ENCODE measurements around the gene ARHGEF17.
A peak's percentile ranks its signal among the peaks of the same experiment; 100 is the strongest.
"Not testable (repeated sequence)": the region's sequence is repeated elsewhere in the genome, so short reads cannot be mapped to it uniquely, and the experiment has no call there.

ARHGEF17 gene

DNA sequence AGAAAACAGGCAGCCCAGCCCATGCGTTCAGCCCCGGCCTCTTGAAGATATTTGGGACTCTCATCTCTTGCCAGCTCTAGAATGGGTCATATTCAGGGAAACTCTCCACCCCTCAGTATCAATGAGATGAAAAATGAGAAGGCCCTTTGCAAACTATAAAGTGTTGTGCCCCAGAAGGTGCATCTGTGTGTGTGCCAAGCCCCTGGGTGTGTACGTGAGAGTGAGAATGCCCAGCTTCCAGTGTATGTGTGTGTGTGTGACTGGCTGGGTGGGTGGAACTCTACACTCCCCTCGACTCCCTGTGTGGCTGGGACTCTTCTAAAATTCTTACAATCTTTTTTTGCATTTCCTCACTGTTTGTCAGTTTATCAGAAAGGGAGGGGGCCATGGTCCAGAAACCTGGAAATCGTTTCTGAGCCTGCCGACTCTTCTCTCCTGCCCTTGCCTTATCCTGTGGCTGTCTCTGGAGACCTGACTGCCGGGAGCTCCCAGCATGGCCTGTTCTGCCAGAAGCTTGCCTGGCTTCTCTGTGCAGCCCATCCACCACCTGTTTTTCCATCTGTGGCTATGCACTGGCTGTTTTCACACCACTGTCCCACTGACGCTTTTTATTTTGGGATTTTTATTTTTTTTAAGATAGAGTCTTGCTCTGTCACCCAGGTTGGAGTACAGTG, 34.7 kb upstream of the ARHGEF17 start:
- no peak for DNase-seq (ENCODE audit: low spot score)

DNA sequence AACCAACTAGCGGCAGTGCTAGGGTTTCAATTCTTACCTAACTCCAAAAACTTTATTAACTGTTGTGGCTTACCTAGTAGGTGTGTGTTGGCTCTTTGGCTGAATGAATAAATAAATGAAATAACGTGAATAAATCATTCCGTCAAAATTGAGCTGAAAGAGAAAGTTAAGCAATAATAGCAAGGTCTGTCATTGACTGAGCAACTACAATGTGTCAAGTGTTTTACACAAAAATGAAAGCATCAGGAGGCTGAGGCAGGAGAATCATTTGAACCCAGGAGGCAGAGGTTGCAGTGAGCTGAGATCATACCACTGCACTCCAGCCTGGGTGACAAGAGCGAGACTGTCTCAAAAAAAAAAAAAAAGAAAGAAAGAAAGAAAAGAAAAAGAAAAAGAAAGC, 33.9 kb upstream of the ARHGEF17 start:
- not testable (repeated sequence) for DNase-seq (ENCODE audit: low spot score)

DNA sequence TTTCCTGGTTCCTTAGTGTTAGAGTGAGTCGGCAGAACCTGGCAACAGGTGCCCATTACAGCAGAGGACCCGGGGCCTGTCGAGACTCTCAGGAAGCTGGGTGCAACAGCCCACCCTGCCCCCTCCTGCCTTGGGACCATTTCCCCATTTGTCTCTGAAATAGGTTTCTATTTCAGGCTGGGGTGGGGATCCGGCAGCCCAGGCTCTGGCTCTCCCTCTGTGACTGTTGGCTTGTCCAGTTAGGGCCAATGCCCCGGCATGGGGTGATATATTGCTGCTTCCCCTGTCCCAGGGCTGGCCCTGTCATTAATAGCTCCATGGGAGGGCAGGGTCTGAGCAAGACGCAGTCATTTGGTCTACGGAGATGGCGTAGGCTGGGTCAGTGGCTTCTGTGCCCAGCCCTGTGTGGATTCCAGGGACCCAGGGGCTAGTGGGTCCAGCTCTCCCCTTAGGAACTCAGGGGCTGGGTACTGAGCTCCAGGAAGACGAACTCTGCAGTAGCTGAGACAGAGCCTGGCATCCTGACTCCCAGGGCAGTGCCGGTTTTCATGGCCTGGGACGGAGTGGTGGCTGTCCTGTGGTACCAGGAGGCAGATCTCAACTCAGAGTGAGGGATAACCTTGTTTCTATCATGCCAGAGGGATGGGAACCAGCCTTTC, 33.2 kb upstream of the ARHGEF17 start:
- DNase-seq (ENCODE audit: low spot score) = no peak

DNA sequence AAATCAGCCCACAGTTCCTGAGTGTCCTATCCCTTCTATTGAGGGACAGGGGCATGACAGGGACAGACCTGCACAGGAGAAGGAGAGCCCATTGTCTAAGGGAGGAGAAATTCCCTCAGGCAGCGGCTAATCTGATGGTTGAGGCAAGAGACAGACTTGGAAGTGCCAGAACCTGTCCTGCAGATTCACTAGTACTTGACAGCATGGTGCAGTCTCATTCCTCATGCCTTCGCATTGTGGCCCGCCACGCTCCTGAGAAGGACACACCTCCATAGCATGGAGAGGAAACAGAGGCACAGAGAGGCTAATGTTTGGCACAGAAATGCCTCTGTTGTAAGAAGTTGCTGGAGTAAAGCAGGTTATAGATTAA, 32.7 kb upstream of the ARHGEF17 start:
- DNase-seq (ENCODE audit: low spot score) = no peak

DNA sequence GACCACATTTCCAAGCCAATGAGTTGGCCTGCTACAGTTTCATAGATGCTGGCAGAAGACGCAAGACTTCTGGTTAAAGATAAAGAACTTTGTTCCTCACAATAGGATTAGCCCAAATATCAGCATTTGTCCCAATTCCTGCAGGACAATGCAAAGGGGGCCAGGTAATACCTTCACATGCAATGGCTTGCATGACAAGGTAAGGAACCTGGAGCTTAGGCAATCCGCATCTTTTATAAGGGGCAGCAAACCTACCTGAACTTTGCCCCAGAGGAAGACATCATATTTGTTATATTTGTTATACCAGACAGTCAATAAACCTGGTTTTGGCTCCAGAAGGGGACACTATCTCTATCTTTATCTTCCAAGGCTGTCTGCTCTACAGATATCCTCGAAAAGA, 30.6 kb upstream of the ARHGEF17 start:
- DNase-seq (ENCODE audit: low spot score) = no peak

DNA sequence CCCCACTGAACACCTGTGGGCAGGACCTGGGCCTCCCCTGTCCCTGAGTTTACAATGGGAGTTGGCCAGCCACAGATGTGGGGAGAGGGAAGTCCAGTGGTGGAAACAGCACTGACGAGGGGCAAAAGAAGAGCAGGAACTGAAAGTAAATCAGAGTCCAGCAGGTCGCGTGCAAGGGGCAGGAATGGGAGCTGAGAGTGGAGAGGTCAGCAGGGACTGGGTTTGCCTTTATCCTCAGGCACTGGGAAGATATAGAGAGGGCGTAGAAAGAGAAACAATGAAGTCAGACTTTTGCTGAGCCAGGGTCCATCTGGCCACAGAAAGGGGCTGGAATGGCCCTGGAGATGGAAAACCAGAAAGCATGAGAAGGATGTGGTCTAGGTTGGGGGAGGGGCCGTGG, 27.4 kb upstream of the ARHGEF17 start:
- DNase-seq (ENCODE audit: low spot score) = peak; percentile 51

DNA sequence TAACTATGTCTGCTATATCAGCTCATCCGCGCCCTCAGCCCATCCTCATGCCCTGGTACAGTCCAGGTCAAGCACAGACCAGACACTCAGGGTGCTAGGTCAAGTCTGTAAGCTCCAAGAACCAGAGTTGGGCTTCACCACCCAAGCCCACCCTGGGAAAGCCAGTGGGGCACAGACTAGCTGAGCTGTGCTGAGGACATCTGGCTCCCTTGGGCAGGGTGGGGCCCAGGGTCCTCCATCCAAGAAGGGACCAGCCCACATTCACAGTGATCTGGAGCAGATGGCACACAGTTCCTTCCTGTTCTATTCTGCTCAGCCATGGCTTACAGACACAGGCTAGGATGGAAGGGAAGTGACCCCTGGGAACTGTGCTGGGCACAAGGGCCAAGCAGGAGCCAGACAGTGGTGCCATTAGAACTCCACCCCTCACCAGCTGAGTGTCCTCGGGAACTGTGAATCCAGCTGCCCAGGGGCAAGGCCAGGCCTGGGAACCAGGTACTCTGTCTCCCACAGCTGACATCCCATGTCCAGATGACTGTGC, 26.8 kb upstream of the ARHGEF17 start:
- no peak for DNase-seq (ENCODE audit: low spot score)

DNA sequence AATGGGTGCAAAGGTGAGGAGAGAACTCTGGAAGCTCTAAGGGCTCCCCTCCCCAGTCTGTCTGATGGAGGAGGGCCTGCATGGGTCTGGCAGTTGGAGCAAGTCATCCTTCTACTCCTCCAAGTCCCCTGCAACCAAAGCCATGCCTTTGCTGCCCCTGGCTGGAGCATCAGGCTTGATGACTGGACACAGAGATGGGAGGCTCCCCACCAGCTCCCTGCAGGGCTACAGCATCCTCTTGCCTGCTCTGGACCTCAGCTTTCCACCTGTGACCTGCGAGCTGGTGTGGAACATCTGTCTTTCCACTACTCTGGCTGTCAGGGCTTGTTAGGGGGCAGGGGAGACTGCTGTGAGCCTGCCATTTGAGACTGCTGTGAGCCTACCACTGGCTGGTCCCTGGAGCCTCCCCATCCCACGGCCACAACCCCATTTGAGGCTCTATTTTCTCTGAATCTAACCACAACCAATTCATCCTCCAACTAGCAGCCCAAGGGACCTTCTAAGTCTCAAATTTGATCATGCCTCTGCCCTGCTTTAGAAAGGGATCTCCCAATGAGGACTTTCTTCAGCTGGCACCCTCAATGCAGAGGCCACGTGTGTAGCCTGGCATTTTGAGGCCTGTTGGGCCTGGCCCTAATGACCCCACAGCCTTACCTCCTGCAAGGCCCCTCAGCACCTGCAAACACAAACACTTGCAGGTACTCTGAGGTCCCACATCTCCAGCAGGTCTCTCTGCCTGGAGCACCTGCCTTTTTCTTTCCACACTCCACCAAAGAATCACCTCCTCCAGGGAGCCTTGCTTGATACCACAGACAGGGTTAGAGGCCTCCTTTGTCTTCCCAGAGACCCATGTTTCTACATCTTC, 26.0 kb upstream of the ARHGEF17 start:
- DNase-seq (ENCODE audit: low spot score) = no peak

DNA sequence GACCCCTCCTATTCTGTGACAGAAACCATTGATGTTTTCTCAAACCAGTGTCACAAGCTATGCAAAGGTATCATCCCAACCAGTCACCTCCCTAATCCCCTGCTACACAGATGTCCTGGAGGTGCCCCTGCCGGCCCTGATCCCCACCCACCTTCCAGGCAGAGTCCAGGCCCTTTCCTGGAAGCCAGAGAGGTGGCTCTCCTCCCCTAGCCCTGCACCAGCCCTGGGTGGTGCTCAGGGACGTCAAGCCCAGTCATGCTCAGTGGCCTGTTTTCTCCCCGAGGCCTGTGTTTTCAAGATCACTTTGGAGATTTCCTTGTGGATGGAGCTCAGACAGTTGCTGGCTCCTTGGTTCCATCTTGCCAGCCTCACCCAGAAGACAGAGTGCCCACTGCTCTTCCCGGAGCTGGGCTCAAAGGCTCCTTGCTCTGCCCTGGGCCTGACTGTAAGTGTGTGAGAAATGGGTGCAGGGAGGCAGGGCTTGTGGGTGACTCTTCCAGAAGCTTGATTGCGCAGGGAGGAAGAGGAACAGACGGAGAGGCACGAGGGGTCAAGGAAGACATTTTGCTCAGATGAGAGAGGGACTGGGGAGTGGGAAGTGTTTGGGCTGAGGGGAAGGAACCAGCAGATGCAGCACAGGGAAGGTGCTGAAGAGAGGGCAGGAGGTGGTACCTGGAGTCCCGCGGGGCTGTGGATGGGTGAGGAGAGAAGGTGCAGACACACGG, 24.6 kb upstream of the ARHGEF17 start:
- no peak for DNase-seq (ENCODE audit: low spot score)

DNA sequence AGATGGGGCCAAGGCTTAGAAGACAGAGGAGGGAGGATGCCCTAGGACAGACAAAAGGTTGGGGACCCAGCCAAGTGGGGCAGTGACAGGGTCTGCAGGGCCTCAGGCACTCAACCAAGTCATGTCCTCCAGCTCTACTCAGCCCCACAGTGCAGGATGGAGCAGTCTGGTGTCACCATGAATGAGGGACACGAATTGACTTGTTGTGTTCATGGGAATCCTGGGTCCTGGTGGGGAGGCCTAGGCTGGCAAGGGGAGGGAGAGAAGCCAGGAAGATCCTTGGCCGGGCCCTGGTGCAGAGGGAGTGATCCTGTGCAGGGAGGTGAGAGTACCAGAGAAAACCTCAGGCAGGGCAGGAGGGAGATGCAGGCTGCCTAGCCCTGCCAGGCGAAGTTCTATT, 24.0 kb upstream of the ARHGEF17 start:
- DNase-seq (ENCODE audit: low spot score) = no peak

DNA sequence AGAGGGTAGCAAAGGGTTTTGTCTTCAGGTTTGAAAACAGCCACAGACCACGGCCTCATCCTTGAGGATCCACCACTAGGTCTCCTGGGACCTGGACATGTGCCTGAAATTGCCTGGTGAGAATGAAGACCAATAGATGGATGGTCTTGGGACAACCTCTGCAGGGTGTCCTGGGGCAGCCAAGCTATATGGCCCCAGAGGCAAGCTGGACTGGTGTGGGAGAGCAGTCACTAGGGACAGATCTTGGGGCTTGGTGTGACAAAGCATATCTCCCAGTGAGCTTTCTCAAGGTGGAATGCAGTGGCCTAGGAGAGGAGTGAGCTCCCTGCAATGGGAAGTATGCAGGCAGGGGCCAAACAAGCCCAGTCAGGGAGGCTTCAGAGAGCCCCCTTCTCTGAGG, 22.4 kb upstream of the ARHGEF17 start:
- DNase-seq (ENCODE audit: low spot score) = no peak

DNA sequence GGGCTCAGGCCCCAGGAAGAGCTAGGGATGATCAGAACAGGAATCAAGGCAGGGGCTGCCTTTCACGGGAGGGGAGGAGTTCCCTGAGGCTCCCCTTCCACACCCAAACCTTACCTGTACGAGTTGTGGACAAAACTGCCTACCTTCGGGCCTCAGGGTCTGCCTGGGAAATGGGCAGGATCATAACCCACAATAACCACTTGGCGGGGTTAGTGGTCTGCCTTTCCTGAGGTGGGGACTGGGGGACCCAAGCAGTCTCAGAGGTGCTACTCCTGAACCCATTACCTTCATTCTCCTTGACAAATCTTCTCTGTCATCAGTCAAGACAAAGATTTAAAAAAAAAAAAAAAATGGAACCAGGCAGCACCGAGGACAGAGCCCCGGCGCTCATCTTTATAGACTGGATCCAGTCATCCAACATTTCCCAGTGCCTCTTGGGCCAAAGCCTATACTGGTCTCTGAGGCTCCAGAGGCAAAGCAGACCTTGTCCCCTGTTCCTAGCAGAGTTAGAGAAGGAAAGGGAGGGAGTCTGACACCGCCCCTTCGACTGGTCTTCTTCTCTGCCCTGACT, 21.8 kb upstream of the ARHGEF17 start:
- DNase-seq (ENCODE audit: low spot score) = no peak

DNA sequence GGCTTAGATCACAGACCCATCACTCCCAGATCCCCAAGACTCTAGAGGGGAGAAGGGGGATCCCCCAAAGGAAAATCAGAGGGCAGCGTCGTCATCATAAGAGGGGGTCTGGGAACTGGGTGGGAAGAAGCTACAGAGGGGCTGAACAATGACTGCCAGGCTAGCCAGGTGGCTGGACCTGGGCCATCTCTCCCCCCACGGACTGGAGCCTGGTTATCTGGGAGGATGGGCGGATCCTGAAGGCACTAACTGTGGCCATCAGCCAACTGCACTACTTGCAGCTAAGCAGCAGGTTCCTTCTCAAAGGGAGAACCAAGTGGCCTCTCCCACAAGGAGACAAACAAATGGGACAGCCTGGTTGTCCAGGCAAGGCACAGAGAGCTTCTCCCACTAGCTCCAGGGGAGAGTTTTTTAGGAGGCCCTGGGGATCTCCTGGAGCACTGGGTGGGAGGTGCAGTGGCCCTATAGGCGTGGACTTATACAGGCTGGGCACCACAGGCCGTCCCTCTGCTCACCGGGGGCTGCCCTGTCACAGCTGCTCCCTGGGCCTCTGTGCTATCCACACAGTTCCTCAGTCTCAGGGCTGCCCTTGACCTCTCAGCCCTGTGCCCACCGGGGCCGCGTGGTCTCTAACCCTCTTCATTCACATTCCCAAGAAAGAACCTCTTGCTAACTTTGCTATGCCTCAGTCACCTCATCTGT, 20.5 kb upstream of the ARHGEF17 start:
- no peak for DNase-seq (ENCODE audit: low spot score)

DNA sequence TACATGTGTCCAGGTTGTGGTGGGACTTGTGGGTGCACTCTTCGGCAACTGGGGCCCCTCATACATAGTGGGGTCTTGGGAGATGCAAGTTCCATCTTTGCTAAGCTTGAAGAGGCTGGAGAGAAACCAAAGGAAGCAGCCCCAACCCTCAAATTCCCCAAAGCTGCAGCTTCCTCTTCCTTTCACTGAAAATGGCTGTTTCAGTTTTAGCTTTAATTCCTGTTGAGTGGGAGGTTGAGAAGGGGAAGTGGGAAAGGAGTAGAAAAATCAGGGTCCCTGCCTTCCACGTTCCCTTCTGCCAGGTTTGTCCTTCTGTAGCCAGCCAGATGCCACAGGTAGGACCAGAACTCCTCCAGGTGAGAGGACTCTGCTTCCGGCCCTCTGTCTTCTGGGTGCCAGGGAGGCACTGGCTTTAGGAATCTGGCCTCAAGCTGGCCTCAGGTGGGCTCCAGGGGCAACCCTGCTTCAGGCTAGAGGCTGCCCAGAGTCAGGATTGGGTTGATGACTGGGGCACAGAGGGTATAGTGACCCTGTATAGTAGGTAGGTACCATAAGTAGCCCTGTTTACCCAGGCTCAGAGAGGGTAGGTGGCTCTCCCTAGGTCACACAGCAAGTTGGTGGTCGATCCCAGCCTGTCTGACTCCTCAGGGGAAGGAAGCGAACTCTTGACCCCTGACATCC, 19.7 kb upstream of the ARHGEF17 start:
- DNase-seq (ENCODE audit: low spot score) = no peak

DNA sequence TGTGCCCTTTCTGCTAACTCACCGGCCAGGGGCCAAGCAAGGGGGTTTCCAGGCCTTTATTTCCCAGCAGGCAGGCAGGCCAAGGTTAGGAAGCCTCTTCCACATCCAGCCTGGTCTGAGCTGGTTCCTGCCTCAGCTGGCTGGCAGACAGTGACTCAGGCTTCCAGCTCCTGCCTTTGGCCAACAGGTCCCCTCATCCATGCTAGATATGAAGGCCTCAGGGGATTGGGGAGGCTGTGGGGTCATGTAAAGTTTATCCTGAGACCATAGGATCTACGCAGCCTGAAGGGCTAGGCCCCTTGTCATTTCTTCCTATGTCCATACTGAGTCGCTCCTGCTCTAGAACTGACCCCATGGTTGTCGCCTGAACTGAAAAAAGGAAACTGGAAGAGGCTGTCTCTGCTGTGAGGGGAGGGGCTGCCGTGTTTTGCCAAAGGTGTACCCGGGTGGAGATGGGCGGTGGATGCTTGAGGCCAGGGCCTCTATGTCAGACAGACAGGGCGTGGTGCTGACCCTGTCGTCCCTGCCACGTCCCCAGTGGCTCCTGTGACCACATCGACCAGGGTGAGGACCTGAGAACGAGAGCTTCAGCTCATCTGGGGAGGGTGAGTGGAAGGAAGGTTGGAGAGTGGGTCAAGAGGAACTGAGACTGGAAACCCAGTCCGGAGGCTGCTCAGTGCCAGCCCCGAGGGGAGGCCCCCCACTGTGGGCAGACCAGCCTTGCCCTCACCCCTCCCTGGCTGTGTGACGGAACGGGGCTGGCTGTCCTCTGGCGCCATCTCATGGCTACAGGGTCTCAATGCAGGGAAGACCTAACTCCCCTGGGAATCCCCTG, 19.0 kb upstream of the ARHGEF17 start:
- peak; percentile 90 for DNase-seq (ENCODE audit: low spot score)

DNA sequence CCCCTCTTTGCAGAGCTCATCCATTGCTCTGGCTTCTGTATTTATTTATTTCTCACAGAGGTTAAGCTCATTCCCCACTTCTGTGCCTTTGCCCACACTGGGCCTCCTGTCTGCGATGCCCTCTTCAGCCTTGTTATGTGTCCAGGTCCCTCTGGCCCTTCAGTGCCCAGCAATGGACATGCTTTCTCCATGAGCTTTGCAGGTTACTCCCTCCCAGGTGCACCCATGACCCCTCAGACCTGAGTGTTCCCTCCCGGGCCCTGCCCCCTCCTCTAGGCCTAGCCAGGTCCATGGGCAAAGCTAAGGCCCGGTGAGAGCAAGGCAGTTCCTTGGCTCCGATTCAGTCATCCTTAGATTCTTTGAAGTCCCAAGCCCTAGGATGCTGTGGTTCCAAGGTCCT, 17.5 kb upstream of the ARHGEF17 start:
- no peak for DNase-seq (ENCODE audit: low spot score)

DNA sequence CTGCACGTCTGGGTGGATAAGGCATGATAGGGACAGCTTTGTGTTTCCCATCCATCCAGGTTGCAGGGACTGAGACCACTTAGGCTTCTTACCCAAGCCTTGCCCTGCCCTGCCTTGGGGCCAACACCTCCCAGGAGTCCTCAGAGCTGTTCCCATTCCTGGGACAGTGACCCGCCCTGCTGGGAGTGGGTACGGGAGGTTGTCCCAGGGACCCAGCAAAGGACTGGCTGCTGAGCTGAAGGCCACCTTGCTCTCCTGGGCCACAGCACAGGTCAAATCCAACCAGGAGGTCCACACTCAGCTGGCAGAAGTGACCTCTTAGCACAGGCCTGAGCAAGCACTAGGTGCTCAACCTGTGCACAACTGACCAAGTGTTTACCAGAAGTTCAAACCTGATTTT, 16.9 kb upstream of the ARHGEF17 start:
- no peak for DNase-seq (ENCODE audit: low spot score)

DNA sequence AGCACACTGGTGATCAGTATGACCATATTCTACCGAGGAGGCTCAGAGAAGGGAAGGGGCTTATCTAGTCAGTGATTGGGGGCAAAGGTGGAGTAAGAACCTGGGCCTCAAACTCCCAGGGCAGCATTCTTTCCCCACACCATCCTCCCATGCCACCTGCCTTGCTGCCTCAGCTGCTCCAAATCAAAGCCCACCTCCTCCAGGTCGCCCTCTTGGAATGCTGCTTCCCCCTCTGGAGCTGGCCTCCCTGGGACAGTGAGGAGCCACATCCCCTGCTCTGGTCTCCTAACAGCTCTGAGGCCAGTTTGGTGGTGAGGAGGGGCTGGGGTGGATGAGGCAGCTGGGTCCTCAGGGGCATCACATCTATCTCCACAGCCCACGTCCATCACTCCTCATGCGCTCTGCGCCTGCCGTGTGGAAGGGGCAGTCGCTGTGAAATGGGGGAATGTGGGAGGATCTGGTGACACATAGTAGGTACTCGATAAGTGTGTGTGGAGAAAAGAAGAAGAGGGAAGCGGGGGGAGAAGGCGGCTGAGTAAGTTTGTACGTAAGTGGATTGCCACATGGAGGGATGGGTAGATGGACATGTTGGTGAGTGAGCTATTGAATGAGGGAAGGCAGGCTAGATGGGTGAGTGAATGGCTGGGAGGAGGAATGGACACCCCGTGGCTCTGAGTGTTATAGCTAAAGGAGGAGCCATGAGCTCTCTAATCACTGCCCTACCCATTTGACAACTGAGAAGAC, 16.1 kb upstream of the ARHGEF17 start:
- DNase-seq (ENCODE audit: low spot score) = no peak

DNA sequence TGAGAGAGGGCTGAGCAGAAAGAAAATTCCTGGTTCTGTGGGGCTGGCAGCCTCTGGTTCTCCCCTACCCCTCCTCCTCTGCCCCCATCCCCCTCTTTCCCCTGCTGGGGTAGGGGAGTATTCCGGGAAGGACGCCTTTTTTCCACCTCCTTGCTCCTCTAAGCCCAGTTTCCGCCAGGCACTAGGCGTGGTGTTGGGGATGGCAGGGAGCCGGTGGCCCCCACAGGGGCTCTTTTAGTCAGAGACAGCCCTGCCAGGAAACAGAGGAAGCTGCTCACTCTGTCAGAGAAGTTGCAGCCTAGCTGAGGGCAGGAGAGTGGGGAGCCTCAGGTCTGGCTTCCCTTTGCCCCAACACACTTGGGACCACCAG, 15.6 kb upstream of the ARHGEF17 start:
- DNase-seq (ENCODE audit: low spot score) = no peak

All from Ammon's horn (tissue), 1 donor.